Stimulated activated CD4-positive, alpha-beta T cell treated with anti-CD3 and anti-CD28 coated beads, Interleukin-12 subunit alpha, Interleukin-12 subunit beta, amount 100 ng/mL, for 48 hours (primary cell): Measurements from ENCODE around the gene EXPH5.

Experiments used
- DNase-seq, 3 donors: peaks; one replicate each; pipeline ENCODE4 v3.0.0-alpha.2; 2020; ENCODE audit warnings: low read depth in 2 of 3, low spot score in 1 of 3

EXPH5 gene

GRCh38 chr11:108483163-108483562 is 110.4 kb downstream of the EXPH5 start:
- no peak for DNase-seq

- DNase-seq: no peak
Observed at GRCh38 chr11:108474664-108475463, 118.7 kb downstream of the EXPH5 start.

GRCh38 chr11:108472681-108473080 is 120.9 kb downstream of the EXPH5 start:
- no peak for DNase-seq

- no peak for DNase-seq
Observed at GRCh38 chr11:108468478-108468864, 125.1 kb downstream of the EXPH5 start.

GRCh38 chr11:108467091-108467823 is 126.3 kb downstream of the EXPH5 start, which contains the start of gene C11orf65:
C11orf65 (minus strand) TSS chr11:108467529; CDS start chr11:108461559, 5,970 bp downstream.
- peak; percentile 91 to 96 (median 94) for DNase-seq

- no peak for DNase-seq
Observed at GRCh38 chr11:108466405-108466804, 127.2 kb downstream of the EXPH5 start.
